ENCODE results near the gene MAP7. TPM values are rescaled to one million over a fixed set of nuclear protein-coding genes. Genes with fewer than 3 reads are reported as not detected.
A peak's percentile ranks its signal among the peaks of the same experiment; 100 is the strongest.

Gene MAP7
- total and polyA plus RNA-seq, 9 of the 15 experiments (the other 6 are each of a cell fraction or from before 2014, with no cell fraction given) = 0.76 to 7.7 (median 3.9) TPM

DNA sequence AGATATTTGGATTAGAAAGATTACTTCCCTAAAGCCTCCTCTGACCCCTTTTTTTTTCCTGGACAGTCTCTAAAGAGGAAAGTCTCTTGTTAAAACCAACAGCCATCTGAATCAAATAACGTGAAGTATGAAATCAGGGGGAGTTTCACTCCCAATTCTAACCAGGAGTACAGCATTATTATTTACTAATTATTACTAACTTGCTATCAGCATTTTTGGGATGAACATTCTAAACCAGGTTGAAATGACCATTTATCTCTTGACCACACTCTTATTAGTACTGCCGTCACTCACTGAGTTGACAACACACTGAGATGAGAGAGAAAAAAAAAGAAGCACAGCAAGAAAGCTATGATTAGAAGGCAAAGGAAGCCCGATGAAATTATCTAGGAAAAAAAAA, 146.2 kb downstream of the MAP7 start:
- peak in 1 of 4 experiments; percentile 36 for DNase-seq (ENCODE audit: extremely low read depth in 1 of 4, low spot score in 3 of 4)
- CTCF ChIA-PET (ENCODE audit: low intra/inter-chr PET ratio) = no interaction called here
- Histone ChIP-seq H3K79me2 (ENCODE audit: control insufficient read depth, insufficient read depth, low read length) (no peaks in the 10 kb centered on the region), H3K4me1 (replicated peaks in 1 of 2; ENCODE audit: control insufficient read depth in 2 of 2, insufficient read depth in 2 of 2, low read length in 2 of 2) (peaks cover 4 to 40% of the 10 kb centered on the region in 2 experiments), H3K9me3 (replicated peaks; ENCODE audit: control insufficient read depth, insufficient read depth, low read depth, low read length) (no peaks in the 10 kb centered on the region), H3K36me3 (ENCODE audit: control insufficient read depth, insufficient read depth, low read length) (no peaks in the 10 kb centered on the region), H3K4me2 (ENCODE audit: insufficient read depth, low read length) (no peak overlapping the region), H3K4me3 (no peak overlapping the region), H3K27ac (ENCODE audit: extremely low read depth, low read depth, low read length) (peak overlapping the region; percentile 75), H4K20me1 (replicated peaks; ENCODE audit: control insufficient read depth, insufficient read depth, low read length) (no peaks in the 10 kb centered on the region), H3K9me1 (ENCODE audit: control insufficient read depth, insufficient read depth, low read length) (no peaks in the 10 kb centered on the region), H3K27me3 (ENCODE audit: control insufficient read depth in 2 of 2, insufficient read depth in 2 of 2, low read length in 2 of 2) (no peaks in the 10 kb centered on the region), H2AFZ (ENCODE audit: low read depth, low read length) (peak overlapping the region; percentile 54), H3K9ac (ENCODE audit: insufficient read depth in 1 of 2, low read depth in 2 of 2, low read length in 2 of 2) (peak overlapping the region in 1 of 2 experiments; percentile 51; a peak in 1 of 4 replicates)
- in situ Hi-C loops (cut with MboI) (no loop called here), intact Hi-C loops (cut with micrococcal nuclease) (no loop called here)
- ATAC-seq = no peak
- BruUV-seq (replicated peaks) = no TSS peak
- 3% methylated on average over 3 of the region's 3 CpGs for WGBS (ENCODE audit: insufficient coverage, low coverage, missing lambda C conversion rate)
- no peak for FAIRE-seq
- POLR2A ChIA-PET = interaction anchor here (0.9 to 3.0 kb wide), 6 partner anchors 11 to 114 kb away, joined by 3 to 14 read pairs (median 7); partner anchors contain the start of gene BCLAF1
- TF ChIP-seq EWSR1 (IDR thresholded peaks at IDR 0.05; ENCODE audit: borderline replicate concordance, low read depth, partially characterized antibody) = no peak
- no peak for TF ChIP-seq TAF9B (IDR thresholded peaks at IDR 0.05; ENCODE audit: partially characterized antibody)
- TF ChIP-seq, protein P1, sequence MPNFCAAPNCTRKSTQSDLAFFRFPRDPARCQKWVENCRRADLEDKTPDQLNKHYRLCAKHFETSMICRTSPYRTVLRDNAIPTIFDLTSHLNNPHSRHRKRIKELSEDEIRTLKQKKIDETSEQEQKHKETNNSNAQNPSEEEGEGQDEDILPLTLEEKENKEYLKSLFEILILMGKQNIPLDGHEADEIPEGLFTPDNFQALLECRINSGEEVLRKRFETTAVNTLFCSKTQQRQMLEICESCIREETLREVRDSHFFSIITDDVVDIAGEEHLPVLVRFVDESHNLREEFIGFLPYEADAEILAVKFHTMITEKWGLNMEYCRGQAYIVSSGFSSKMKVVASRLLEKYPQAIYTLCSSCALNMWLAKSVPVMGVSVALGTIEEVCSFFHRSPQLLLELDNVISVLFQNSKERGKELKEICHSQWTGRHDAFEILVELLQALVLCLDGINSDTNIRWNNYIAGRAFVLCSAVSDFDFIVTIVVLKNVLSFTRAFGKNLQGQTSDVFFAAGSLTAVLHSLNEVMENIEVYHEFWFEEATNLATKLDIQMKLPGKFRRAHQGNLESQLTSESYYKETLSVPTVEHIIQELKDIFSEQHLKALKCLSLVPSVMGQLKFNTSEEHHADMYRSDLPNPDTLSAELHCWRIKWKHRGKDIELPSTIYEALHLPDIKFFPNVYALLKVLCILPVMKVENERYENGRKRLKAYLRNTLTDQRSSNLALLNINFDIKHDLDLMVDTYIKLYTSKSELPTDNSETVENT (CRISPR knock-in tag; IDR thresholded peaks at IDR 0.05) = no peak
- peak; percentile 77 for TF ChIP-seq MECOM (CRISPR knock-in tag; IDR thresholded peaks at IDR 0.05)
- TF ChIP-seq SRSF7 (optimal IDR thresholded peaks at IDR 0.05; ENCODE audit: low read depth, low read length) = no peak
- no peak for TF ChIP-seq ETV5 (CRISPR knock-in tag; IDR thresholded peaks at IDR 0.05; ENCODE audit: low read depth)
- no peak for TF ChIP-seq ZNF431 (CRISPR knock-in tag; IDR thresholded peaks at IDR 0.05)
- TF ChIP-seq ZNF717 (CRISPR knock-in tag; IDR thresholded peaks at IDR 0.05) = no peak
- no peak for TF ChIP-seq ZNF197 (CRISPR knock-in tag; IDR thresholded peaks at IDR 0.05; ENCODE audit: low read depth)
- no peak for TF ChIP-seq ZNF24 (IDR thresholded peaks at IDR 0.05)
- peak; percentile 67 for TF ChIP-seq ZNF384 (IDR thresholded peaks at IDR 0.05; ENCODE audit: low read depth, low read length)
- no peak for TF ChIP-seq ZNF436 (CRISPR knock-in tag; IDR thresholded peaks at IDR 0.05)
- TF ChIP-seq ELF1 (tag; IDR thresholded peaks at IDR 0.05) = 0 out of 2 replicates have a peak, but pooled peaks have one; percentile 26
- TF ChIP-seq ZNF280B (CRISPR knock-in tag; IDR thresholded peaks at IDR 0.05) = no peak
- no peak for TF ChIP-seq SMARCA4 (IDR thresholded peaks at IDR 0.05)
- TF ChIP-seq MEIS2 (IDR thresholded peaks at IDR 0.05; ENCODE audit: partially characterized antibody) = peak; percentile 53
- TF ChIP-seq STAG1 (CRISPR knock-in tag; IDR thresholded peaks at IDR 0.05; ENCODE audit: borderline replicate concordance) = no peak
- TF ChIP-seq TFAP4 (CRISPR knock-in tag; IDR thresholded peaks at IDR 0.05; ENCODE audit: borderline replicate concordance) = no peak
- TF ChIP-seq ETV1 (tag; conservative IDR thresholded peaks at IDR 0.05; ENCODE audit: low read depth) = no peak
- TF ChIP-seq RAD51 (IDR thresholded peaks at IDR 0.05; ENCODE audit: borderline replicate concordance, low read depth) = no peak
- no peak for TF ChIP-seq ILF3 (IDR thresholded peaks at IDR 0.05; ENCODE audit: borderline replicate concordance)
